ENCODE data around the gene SRY. TPM values are rescaled to one million over a fixed set of nuclear protein-coding genes. Genes with fewer than 3 reads are reported as not detected.

SRY gene
- total and polyA plus RNA-seq, 2 of the 4 experiments (the other 2 are of a cell fraction), result not detected

DNA sequence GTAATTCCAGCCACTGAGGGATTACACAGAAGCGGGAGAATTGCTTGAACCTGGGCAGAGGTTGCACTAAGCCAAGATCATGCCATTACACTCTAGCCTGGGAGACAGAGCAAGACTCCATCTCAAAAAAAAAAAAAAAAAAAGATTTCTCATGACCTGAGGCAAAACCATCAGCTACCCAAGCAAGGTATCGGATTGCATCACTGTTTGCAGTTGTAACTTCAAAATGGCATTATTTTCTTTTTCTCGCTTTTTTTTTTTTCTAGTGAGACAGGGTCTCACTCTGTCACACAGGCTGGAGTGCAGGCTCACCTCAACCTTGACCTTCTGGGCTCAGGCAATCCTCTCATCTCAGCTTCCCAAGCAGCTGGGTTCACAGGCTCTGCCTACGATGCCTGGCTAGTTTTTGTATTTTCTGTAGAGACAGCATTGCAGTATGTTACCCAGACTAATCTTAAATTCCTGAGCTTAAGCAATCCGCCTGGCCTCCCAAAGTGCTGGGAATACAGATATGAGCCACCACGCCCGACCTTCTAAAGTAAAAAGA lies 9.6 kb upstream of the SRY start:
- Histone ChIP-seq H2AK5ac (ENCODE audit: low read depth, low read length) (no peak overlapping the region), H3K27ac (ENCODE audit: insufficient read depth, low read length) (no peak overlapping the region), H2BK20ac (ENCODE audit: low read depth, low read length) (no peak overlapping the region), H3K56ac (ENCODE audit: extremely low read depth, insufficient read depth, low read length) (no peak overlapping the region), H3K4ac (ENCODE audit: low read depth, low read length) (no peak overlapping the region), H3K4me3 (ENCODE audit: insufficient read depth, low read depth, low read length) (no peak overlapping the region), H2BK120ac (ENCODE audit: low read depth, low read length) (no peak overlapping the region), H3K4me2 (ENCODE audit: low read depth, low read length) (no peak overlapping the region), H4K8ac (ENCODE audit: low read depth in 2 of 2, low read length in 2 of 2) (no peak overlapping the region), H3K9ac (ENCODE audit: low read depth, low read length) (no peak overlapping the region), H4K91ac (ENCODE audit: insufficient read depth, low read depth, low read length) (no peak overlapping the region), H3K27me3 (ENCODE audit: control insufficient read depth, insufficient read depth, low read length) (no peaks in the 10 kb centered on the region), H3K4me1 (ENCODE audit: control insufficient read depth, insufficient read depth, low read length) (no peaks in the 10 kb centered on the region), H2AK9ac (replicated peaks; ENCODE audit: low read depth, low read length, poor library complexity) (no peak overlapping the region), H3K36me3 (ENCODE audit: control insufficient read depth, insufficient read depth, low read length) (no peaks in the 10 kb centered on the region), H3K18ac (ENCODE audit: low read depth, low read length) (no peak overlapping the region), H3K9me1 (ENCODE audit: insufficient read depth, low read length) (no peaks in the 10 kb centered on the region), H2AFZ (replicated peaks; ENCODE audit: low read length, poor library complexity) (no peak overlapping the region), H3K23ac (ENCODE audit: low read depth, low read length) (no peak overlapping the region), H2BK15ac (ENCODE audit: low read depth, low read length) (no peak overlapping the region), H3K14ac (replicated peaks; ENCODE audit: low read depth, low read length) (no peak overlapping the region), H2BK5ac (ENCODE audit: low read depth, low read length, poor library complexity, severe bottlenecking) (no peak overlapping the region), H3K9me3 (ENCODE audit: control insufficient read depth, insufficient read depth, low read length) (no peaks in the 10 kb centered on the region), H3K79me1 (ENCODE audit: low read depth in 1 of 2, low read length in 2 of 2) (no peaks in the 10 kb centered on the region), H4K20me1 (ENCODE audit: insufficient read depth, low read length) (no peaks in the 10 kb centered on the region), H4K5ac (ENCODE audit: low read depth, low read length) (no peak overlapping the region)
- intact Hi-C loops (cut with micrococcal nuclease) (no loop called here), dilution Hi-C loops (cut with HindIII; ENCODE audit: low sequenced_read_pairs, unreplicated experiment) (no loop called here), in situ Hi-C loops (cut with MboI; ENCODE audit: low sequenced_read_pairs) (no loop called here)
- ChIA-PET CTCF (no interaction called here), POLR2A (ENCODE audit: unreplicated experiment) (no interaction called here)
- no peak for TF ChIP-seq MAZ (IDR thresholded peaks at IDR 0.05; ENCODE audit: borderline replicate concordance, low read depth, low read length)
- TF ChIP-seq CEBPB (IDR thresholded peaks at IDR 0.05; ENCODE audit: low read depth, low read length), result no peak
- TF ChIP-seq, protein P1, sequence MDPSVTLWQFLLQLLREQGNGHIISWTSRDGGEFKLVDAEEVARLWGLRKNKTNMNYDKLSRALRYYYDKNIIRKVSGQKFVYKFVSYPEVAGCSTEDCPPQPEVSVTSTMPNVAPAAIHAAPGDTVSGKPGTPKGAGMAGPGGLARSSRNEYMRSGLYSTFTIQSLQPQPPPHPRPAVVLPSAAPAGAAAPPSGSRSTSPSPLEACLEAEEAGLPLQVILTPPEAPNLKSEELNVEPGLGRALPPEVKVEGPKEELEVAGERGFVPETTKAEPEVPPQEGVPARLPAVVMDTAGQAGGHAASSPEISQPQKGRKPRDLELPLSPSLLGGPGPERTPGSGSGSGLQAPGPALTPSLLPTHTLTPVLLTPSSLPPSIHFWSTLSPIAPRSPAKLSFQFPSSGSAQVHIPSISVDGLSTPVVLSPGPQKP (IDR thresholded peaks at IDR 0.05; ENCODE audit: borderline replicate concordance, low read depth, low read length), result no peak
- no peak for TF ChIP-seq BHLHE40 (IDR thresholded peaks at IDR 0.05; ENCODE audit: low read depth, low read length)
- TF ChIP-seq, protein P2, sequence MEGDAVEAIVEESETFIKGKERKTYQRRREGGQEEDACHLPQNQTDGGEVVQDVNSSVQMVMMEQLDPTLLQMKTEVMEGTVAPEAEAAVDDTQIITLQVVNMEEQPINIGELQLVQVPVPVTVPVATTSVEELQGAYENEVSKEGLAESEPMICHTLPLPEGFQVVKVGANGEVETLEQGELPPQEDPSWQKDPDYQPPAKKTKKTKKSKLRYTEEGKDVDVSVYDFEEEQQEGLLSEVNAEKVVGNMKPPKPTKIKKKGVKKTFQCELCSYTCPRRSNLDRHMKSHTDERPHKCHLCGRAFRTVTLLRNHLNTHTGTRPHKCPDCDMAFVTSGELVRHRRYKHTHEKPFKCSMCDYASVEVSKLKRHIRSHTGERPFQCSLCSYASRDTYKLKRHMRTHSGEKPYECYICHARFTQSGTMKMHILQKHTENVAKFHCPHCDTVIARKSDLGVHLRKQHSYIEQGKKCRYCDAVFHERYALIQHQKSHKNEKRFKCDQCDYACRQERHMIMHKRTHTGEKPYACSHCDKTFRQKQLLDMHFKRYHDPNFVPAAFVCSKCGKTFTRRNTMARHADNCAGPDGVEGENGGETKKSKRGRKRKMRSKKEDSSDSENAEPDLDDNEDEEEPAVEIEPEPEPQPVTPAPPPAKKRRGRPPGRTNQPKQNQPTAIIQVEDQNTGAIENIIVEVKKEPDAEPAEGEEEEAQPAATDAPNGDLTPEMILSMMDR (conservative IDR thresholded peaks at IDR 0.05; ENCODE audit: low read depth, low read length), result no peak
- TF ChIP-seq NFE2L2 (IDR thresholded peaks at IDR 0.05; ENCODE audit: low read depth, low read length), result no peak
- TF ChIP-seq RAD21 (IDR thresholded peaks at IDR 0.05; ENCODE audit: low read length), result no peak
- TF ChIP-seq, protein P3, sequence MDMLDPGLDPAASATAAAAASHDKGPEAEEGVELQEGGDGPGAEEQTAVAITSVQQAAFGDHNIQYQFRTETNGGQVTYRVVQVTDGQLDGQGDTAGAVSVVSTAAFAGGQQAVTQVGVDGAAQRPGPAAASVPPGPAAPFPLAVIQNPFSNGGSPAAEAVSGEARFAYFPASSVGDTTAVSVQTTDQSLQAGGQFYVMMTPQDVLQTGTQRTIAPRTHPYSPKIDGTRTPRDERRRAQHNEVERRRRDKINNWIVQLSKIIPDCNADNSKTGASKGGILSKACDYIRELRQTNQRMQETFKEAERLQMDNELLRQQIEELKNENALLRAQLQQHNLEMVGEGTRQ (IDR thresholded peaks at IDR 0.05; ENCODE audit: low read depth, low read length), result no peak
- no peak for TF ChIP-seq MAFK (IDR thresholded peaks at IDR 0.05; ENCODE audit: low read depth, low read length)
- TF ChIP-seq CHD1 (IDR thresholded peaks at IDR 0.05; ENCODE audit: low read depth, low read length), result no peak
- no peak for TF ChIP-seq MXI1 (IDR thresholded peaks at IDR 0.05; ENCODE audit: borderline replicate concordance, low read depth, low read length)
- no peak for TF ChIP-seq RFX5 (IDR thresholded peaks at IDR 0.05; ENCODE audit: low read depth, low read length)
- TF ChIP-seq SMC3 (IDR thresholded peaks at IDR 0.05; ENCODE audit: low read depth, low read length), result no peak
- TF ChIP-seq POLR2A (IDR thresholded peaks at IDR 0.05; ENCODE audit: low read depth, low read length), result no peak
- ATAC-seq (ENCODE audit: low read depth) (no peak), DNase-seq (no peak)
- WGBS, 2 experiments (ENCODE audit: extremely low coverage in 2 of 2, insufficient read length in 1 of 2), result no CpG with 5 or more reads among the region's 7 CpGs
- no TSS peak for BruUV-seq (replicated peaks)
